Type B pancreatic cell (in vitro differentiated cells): ENCODE measurements around the gene COMTD1. TPM values are rescaled to one million over a fixed set of nuclear protein-coding genes. Genes with fewer than 3 reads are reported as not detected.
A peak's percentile ranks its signal among the peaks of the same experiment; 100 is the strongest.
"Not testable (repeated sequence)": the region's sequence is repeated elsewhere in the genome, so short reads cannot be mapped to it uniquely, and the experiment has no call there.

Source experiments
- DNase-seq: peaks from one replicate; pipeline ENCODE4 v3.0.0; 2021; ENCODE audit warnings: mixed read lengths; ENCODE audit not compliant: unreplicated experiment; ENCODE audit errors: extremely low spot score
- H3K27ac Mint-ChIP-seq: 2 replicates; pipeline ENCODE4 v1.8.0; 2021; ENCODE audit warnings: mild to moderate bottlenecking, mixed read lengths
- H3K27me3 Mint-ChIP-seq: 2 replicates; pipeline ENCODE4 v1.8.0; 2021; ENCODE audit warnings: mixed read lengths
- H3K36me3 Mint-ChIP-seq: 2 replicates; pipeline ENCODE4 v1.8.0; 2021; ENCODE audit warnings: mixed read lengths
- H3K4me1 Mint-ChIP-seq: one replicate; pipeline ENCODE4 v1.8.0; 2021; ENCODE audit warnings: mixed read lengths; ENCODE audit not compliant: unreplicated experiment
- H3K4me3 Mint-ChIP-seq: 2 replicates; pipeline ENCODE4 v1.8.0; 2021; ENCODE audit warnings: mild to moderate bottlenecking, mixed read lengths
- H3K9me3 Mint-ChIP-seq: 2 replicates; pipeline ENCODE4 v1.8.0; 2021; ENCODE audit warnings: mixed read lengths
- CTCF ChIP-seq: fragments of 200-600 bp; sonication (generic); conservative IDR thresholded peaks from 2 replicates; pipeline ENCODE4 v1.5.0; 2021; ENCODE audit warnings: antibody characterized with exemption, mild to moderate bottlenecking
- total RNA-seq: library from RNA; stranded (reverse); gene quantifications from 2 replicates; pipeline ENCODE4 v1.2.1, GENCODE V29; 2021; ENCODE audit warnings: low replicate concordance

COMTD1 gene
- total RNA-seq, 1 donor from 2014 or later, result 40.4 TPM

GRCh38 chr10:75205908-75206307 lies 29.8 kb downstream of the COMTD1 start:
- Mint-ChIP-seq H3K9me3 (peaks cover 5% of the 10 kb centered on the region), H3K27me3 (no peaks in the 10 kb centered on the region), H3K4me1 (peaks cover 21% of the 10 kb centered on the region), H3K27ac (no peak overlapping the region), H3K36me3 (no peaks in the 10 kb centered on the region), H3K4me3 (no peak overlapping the region)
- TF ChIP-seq CTCF, result no peak
- DNase-seq, result no peak

GRCh38 chr10:75203724-75204123 lies 32.0 kb downstream of the COMTD1 start:
- TF ChIP-seq CTCF, result no peak
- peaks cover 5% of the 10 kb centered on the region for H3K9me3 Mint-ChIP-seq
- H3K4me3 Mint-ChIP-seq, result no peak overlapping the region
- no peaks in the 10 kb centered on the region for H3K36me3 Mint-ChIP-seq
- H3K27me3 Mint-ChIP-seq, result no peaks in the 10 kb centered on the region
- H3K4me1 Mint-ChIP-seq, result peaks cover 21% of the 10 kb centered on the region
- no peak for DNase-seq
- no peak overlapping the region for H3K27ac Mint-ChIP-seq

- H3K27me3 Mint-ChIP-seq, DNase-seq, H3K9me3 Mint-ChIP-seq, H3K36me3 Mint-ChIP-seq, H3K4me3 Mint-ChIP-seq: not testable (repeated sequence)
- peaks cover 17% of the 10 kb centered on the region for H3K4me1 Mint-ChIP-seq
- peak overlapping the region; percentile 21 for H3K27ac Mint-ChIP-seq
Measured at GRCh38 chr10:75203046-75203620, 32.6 kb downstream of the COMTD1 start.

GRCh38 chr10:75202321-75203045 lies 33.3 kb downstream of the COMTD1 start:
- H3K4me3 Mint-ChIP-seq, result no peak overlapping the region
- peaks cover 10% of the 10 kb centered on the region for H3K4me1 Mint-ChIP-seq
- DNase-seq, result no peak
- H3K27me3 Mint-ChIP-seq, result no peaks in the 10 kb centered on the region
- TF ChIP-seq CTCF, result no peak
- H3K36me3 Mint-ChIP-seq, result no peaks in the 10 kb centered on the region
- H3K9me3 Mint-ChIP-seq, result peaks cover 5% of the 10 kb centered on the region
- peak overlapping the region; percentile 21 for H3K27ac Mint-ChIP-seq

- no peak for DNase-seq
- Mint-ChIP-seq H3K27me3 (no peaks in the 10 kb centered on the region), H3K36me3 (no peaks in the 10 kb centered on the region), H3K4me1 (peaks cover 4% of the 10 kb centered on the region), H3K27ac (peak overlapping the region; percentile 10), H3K4me3 (no peak overlapping the region), H3K9me3 (peaks cover 5% of the 10 kb centered on the region)
- TF ChIP-seq CTCF, result no peak
Measured at GRCh38 chr10:75201793-75202307, 33.9 kb downstream of the COMTD1 start.

GRCh38 chr10:75199949-75200348 lies 35.8 kb downstream of the COMTD1 start:
- not testable (repeated sequence) for H3K27ac Mint-ChIP-seq

More at GRCh38 chr10:75199949-75200348, 35.8 kb downstream of the COMTD1 start:
- H3K36me3 Mint-ChIP-seq, H3K4me1 Mint-ChIP-seq, DNase-seq, H3K9me3 Mint-ChIP-seq, H3K4me3 Mint-ChIP-seq, H3K27me3 Mint-ChIP-seq: not testable (repeated sequence)
